Liver (tissue), 9 donors: ENCODE data around the gene RNU6-9. TPM values are rescaled to one million over a fixed set of nuclear protein-coding genes. Genes with fewer than 3 reads are reported as not detected.

Experiments
- DNase-seq: peaks from one replicate; pipeline ENCODE4 v3.0.0-alpha.2; 2017; ENCODE audit warnings: low spot score
- H3K27ac ChIP-seq, 2 donors: one replicate each; pipeline ENCODE4 v1.7.0; 2013; ENCODE audit warnings: inconsistent platforms in 2 of 2, low read length in 2 of 2, control low read depth in 1 of 2, low read depth in 1 of 2, mild to moderate bottlenecking in 1 of 2
- H3K27me3 ChIP-seq, 4 donors: one replicate each; pipeline versions ENCODE4 v1.6.1 to v1.7.0; 2013; ENCODE audit warnings: low read length in 3 of 4, inconsistent platforms in 1 of 4, mild to moderate bottlenecking in 1 of 4, moderate library complexity in 1 of 4; ENCODE audit not compliant: control insufficient read depth in 4 of 4, insufficient read depth in 4 of 4
- H3K36me3 ChIP-seq, 4 donors: one replicate each; pipeline versions ENCODE4 v1.6.1 to v1.7.0; 2013; ENCODE audit warnings: low read length in 3 of 4, mild to moderate bottlenecking in 3 of 4, low read depth in 1 of 4, moderate library complexity in 1 of 4; ENCODE audit not compliant: control insufficient read depth in 4 of 4, insufficient read depth in 3 of 4
- H3K4me1 ChIP-seq, 4 donors: one replicate each; pipeline versions ENCODE4 v1.6.1 to v1.7.0; 2013; ENCODE audit warnings: low read length in 3 of 4, mild to moderate bottlenecking in 3 of 4, moderate library complexity in 1 of 4; ENCODE audit not compliant: control insufficient read depth in 4 of 4, insufficient read depth in 4 of 4
- H3K4me3 ChIP-seq, 3 donors: one replicate each; pipeline versions ENCODE4 v1.6.1 to v1.7.0; 2013; ENCODE audit warnings: low read length in 3 of 3, control low read depth in 1 of 3, low read depth in 1 of 3, mild to moderate bottlenecking in 1 of 3
- H3K9ac ChIP-seq, 2 donors: one replicate each; pipeline ENCODE4 v1.7.0; 2013; ENCODE audit warnings: low read length in 2 of 2, mild to moderate bottlenecking in 2 of 2, moderate library complexity in 2 of 2, control low read depth in 1 of 2, low read depth in 1 of 2
- H3K9me3 ChIP-seq, 4 donors: one replicate each; pipeline versions ENCODE4 v1.6.1 to v1.7.0; 2013; ENCODE audit warnings: low read length in 3 of 4; ENCODE audit not compliant: control insufficient read depth in 4 of 4
- FOXA2 ChIP-seq: IDR thresholded peaks from 2 replicates; pipeline ENCODE4 v1.6.1; 2016; ENCODE audit warnings: antibody characterized with exemption
- GABPA ChIP-seq, 2 donors: IDR thresholded peaks in 1 of 2; conservative IDR thresholded peaks in 1 of 2; 2 replicates each; pipeline ENCODE4 v1.6.1; 2016; ENCODE audit warnings: antibody characterized with exemption in 2 of 2, mild to moderate bottlenecking in 1 of 2, moderate library complexity in 1 of 2
- HNF4G ChIP-seq: IDR thresholded peaks from 2 replicates; pipeline ENCODE4 v1.6.1; 2016; ENCODE audit warnings: antibody characterized with exemption
- JUND ChIP-seq, 2 donors: IDR thresholded peaks; 2 replicates each; pipeline ENCODE4 v1.6.1; 2016; ENCODE audit warnings: antibody characterized with exemption in 2 of 2
- RAD21 ChIP-seq, 2 donors: IDR thresholded peaks; 2 replicates each; pipeline ENCODE4 v1.6.1; 2016; ENCODE audit warnings: antibody characterized with exemption in 2 of 2, mild to moderate bottlenecking in 2 of 2
- REST ChIP-seq: IDR thresholded peaks from 2 replicates; pipeline ENCODE4 v1.6.1; 2016; ENCODE audit warnings: antibody characterized with exemption, mild to moderate bottlenecking
- RXRA ChIP-seq, 2 donors: IDR thresholded peaks; 2 replicates each; pipeline ENCODE4 v1.6.1; 2017 to 2018; ENCODE audit warnings: antibody characterized with exemption in 2 of 2, mild to moderate bottlenecking in 1 of 2
- TAF1 ChIP-seq: conservative IDR thresholded peaks from 2 replicates; pipeline ENCODE4 v1.6.1; 2016; ENCODE audit warnings: antibody characterized with exemption, mild to moderate bottlenecking
- YY1 ChIP-seq: IDR thresholded peaks from 2 replicates; pipeline ENCODE4 v1.6.1; 2016; ENCODE audit warnings: antibody characterized with exemption, mild to moderate bottlenecking
- WGBS: extraction: QIAGEN DNeasy Blood & Tissue Kit; methylation state at CpG from one replicate; pipeline ENCODE4 v1.1.7; 2013; 5-methylcytosine and 5-hydroxymethylcytosine counted together
- polyA plus RNA-seq, 2 donors: library from polyadenylated mRNA; stranded (reverse) in 1 of 2; unstranded in 1 of 2; fragments of 200-250 nt in 1 of 2; fragments of >200 nt in 1 of 2; fragmentation: Nextera tagmentation in 1 of 2; extraction: Ambion mirVana in 1 of 2; gene quantifications; one replicate each; pipeline versions ENCODE4 v1.2.1 to v1.2.3, GENCODE V29; 2013 to 2015
- total RNA-seq, 2 donors: library from RNA; depleted of rRNA; stranded (reverse); fragments of >200 nt; gene quantifications; one replicate each; pipeline ENCODE4 v1.2.3, GENCODE V29; 2014
- TF ChIP-seq, protein P1 (sequence below): IDR thresholded peaks from 2 replicates; pipeline ENCODE4 v1.6.1; 2016; ENCODE audit warnings: antibody characterized with exemption
- TF ChIP-seq, protein P2 (sequence below): IDR thresholded peaks from 2 replicates; pipeline ENCODE4 v1.6.1; 2016; ENCODE audit warnings: antibody characterized with exemption
- TF ChIP-seq, protein P3 (sequence below): fragments of 150-350 bp; IDR thresholded peaks from 2 replicates; pipeline ENCODE4 v1.5.1; 2017; ENCODE audit warnings: improper control_type of control experiment, low read depth, low read length; ENCODE audit not compliant: missing input control
- donor health status: healthy.
- donor health status: healthy.
- donor health status: healthy.
- donor health status: healthy.
- donor health status: healthy.

RNU6-9 gene
- total and polyA plus RNA-seq, 4 donors: not detected

DNA sequence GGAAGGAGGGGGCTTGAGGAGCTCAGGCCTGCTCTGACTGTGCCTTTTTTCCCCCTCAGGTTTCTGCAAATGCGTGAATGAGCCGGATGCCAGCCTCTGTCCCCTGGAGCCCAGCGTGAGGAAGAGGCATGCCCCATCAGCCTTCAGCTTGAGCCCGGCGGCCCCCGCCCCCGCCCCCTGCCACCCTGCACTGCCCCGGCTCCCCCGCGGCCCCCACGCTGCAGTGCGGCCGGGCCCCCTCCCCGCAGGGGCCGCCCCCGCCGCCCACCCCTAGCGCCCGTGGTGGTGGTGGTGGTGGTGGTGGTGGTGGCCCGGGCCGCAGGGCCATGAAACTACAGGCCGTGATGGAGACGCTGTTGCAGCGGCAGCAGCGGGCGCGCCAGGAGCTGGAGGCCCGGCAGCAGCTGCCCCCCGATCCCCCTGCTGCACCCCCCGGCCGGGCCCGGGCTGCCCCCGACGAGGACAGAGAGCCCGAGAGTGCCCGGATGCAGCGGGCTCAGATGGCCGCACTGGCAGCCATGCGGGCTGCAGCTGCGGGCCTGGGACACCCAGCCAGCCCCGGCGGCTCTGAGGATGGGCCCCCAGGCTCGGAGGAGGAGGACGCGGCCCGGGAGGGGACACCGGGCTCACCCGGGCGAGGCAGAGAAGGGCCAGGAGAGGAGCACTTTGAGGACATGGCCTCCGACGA lies 36.1 kb downstream of the RNU6-9 start:
- Histone ChIP-seq H3K4me1 (peaks cover 18 to 53% (median 31%) of the 10 kb centered on the region in 4 donors), H3K36me3 (no peaks in the 10 kb centered on the region), H3K27me3 (no peaks in the 10 kb centered on the region), H3K4me3 (no peak overlapping the region), H3K27ac (no peak overlapping the region), H3K9me3 (no peaks in the 10 kb centered on the region), H3K9ac (no peak overlapping the region)
- 96% methylated on average over 51 of the region's 51 CpGs for WGBS
- TF ChIP-seq HNF4G (no peak), RXRA (IDR thresholded peaks at IDR 0.05) (no peak), RAD21 (IDR thresholded peaks at IDR 0.05) (no peak), REST (no peak), TAF1 (no peak), JUND (IDR thresholded peaks at IDR 0.05) (no peak)
- TF ChIP-seq, protein P1, sequence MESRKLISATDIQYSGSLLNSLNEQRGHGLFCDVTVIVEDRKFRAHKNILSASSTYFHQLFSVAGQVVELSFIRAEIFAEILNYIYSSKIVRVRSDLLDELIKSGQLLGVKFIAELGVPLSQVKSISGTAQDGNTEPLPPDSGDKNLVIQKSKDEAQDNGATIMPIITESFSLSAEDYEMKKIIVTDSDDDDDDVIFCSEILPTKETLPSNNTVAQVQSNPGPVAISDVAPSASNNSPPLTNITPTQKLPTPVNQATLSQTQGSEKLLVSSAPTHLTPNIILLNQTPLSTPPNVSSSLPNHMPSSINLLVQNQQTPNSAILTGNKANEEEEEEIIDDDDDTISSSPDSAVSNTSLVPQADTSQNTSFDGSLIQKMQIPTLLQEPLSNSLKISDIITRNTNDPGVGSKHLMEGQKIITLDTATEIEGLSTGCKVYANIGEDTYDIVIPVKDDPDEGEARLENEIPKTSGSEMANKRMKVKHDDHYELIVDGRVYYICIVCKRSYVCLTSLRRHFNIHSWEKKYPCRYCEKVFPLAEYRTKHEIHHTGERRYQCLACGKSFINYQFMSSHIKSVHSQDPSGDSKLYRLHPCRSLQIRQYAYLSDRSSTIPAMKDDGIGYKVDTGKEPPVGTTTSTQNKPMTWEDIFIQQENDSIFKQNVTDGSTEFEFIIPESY: no peak
- TF ChIP-seq, protein P2, sequence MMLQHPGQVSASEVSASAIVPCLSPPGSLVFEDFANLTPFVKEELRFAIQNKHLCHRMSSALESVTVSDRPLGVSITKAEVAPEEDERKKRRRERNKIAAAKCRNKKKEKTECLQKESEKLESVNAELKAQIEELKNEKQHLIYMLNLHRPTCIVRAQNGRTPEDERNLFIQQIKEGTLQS: no peak
- no peak for DNase-seq

DNA sequence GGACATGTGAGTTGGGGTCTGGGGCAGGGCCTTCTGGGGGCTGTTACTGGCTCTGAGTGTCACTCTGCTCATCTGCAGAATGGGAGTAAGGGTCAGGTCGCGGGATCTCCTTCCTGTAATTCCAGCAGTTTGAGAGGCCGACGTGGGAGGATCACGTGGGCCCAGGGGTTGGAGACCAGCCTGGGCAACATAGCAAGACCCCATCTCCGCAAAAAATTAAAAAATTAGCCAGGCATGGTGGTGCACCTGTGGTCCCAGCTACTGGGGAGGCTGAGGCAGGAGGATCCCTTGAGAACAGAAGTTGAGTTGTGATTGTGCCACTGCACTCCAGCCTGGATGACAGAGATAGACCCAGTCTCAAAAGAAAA lies 36.6 kb downstream of the RNU6-9 start:
- 94% methylated on average over 6 of the region's 6 CpGs for WGBS
- TF ChIP-seq, protein P3, sequence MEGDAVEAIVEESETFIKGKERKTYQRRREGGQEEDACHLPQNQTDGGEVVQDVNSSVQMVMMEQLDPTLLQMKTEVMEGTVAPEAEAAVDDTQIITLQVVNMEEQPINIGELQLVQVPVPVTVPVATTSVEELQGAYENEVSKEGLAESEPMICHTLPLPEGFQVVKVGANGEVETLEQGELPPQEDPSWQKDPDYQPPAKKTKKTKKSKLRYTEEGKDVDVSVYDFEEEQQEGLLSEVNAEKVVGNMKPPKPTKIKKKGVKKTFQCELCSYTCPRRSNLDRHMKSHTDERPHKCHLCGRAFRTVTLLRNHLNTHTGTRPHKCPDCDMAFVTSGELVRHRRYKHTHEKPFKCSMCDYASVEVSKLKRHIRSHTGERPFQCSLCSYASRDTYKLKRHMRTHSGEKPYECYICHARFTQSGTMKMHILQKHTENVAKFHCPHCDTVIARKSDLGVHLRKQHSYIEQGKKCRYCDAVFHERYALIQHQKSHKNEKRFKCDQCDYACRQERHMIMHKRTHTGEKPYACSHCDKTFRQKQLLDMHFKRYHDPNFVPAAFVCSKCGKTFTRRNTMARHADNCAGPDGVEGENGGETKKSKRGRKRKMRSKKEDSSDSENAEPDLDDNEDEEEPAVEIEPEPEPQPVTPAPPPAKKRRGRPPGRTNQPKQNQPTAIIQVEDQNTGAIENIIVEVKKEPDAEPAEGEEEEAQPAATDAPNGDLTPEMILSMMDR: no peak
- TF ChIP-seq REST (no peak), GABPA (IDR thresholded peaks at IDR 0.05 in 1 of 2, conservative IDR thresholded peaks at IDR 0.05 in 1 of 2) (no peak), RAD21 (IDR thresholded peaks at IDR 0.05) (no peak), TAF1 (no peak), FOXA2 (no peak), HNF4G (no peak), YY1 (no peak)
- TF ChIP-seq, protein P1: no peak
- H3K27me3 ChIP-seq: no peaks in the 10 kb centered on the region
- H3K9ac ChIP-seq: no peak overlapping the region
- H3K9me3 ChIP-seq: no peaks in the 10 kb centered on the region
- H3K36me3 ChIP-seq: no peaks in the 10 kb centered on the region
- DNase-seq: no peak
- H3K27ac ChIP-seq: no peak overlapping the region
- H3K4me1 ChIP-seq: peaks cover 18 to 54% (median 32%) of the 10 kb centered on the region in 4 donors
- no peak overlapping the region for H3K4me3 ChIP-seq
